CD4-positive, alpha-beta T cell (primary cell): ENCODE measurements around the gene ADGRD2. TPM values are rescaled to one million over a fixed set of nuclear protein-coding genes. Genes with fewer than 3 reads are reported as not detected.

Experiments
- ATAC-seq: fragments of 200-7000 bp; cut with Tn5 transposase; one replicate; pipeline ENCODE4 v1.10.0; 2022; ENCODE audit warnings: mild to moderate bottlenecking; ENCODE audit not compliant: poor library complexity
- CTCF ChIA-PET: fragments of 350-600 bp; sonication (Branson Sonifier 250); formaldehyde crosslinking; loops from one replicate; lab custom pipeline; 2021; ENCODE audit warnings: antibody characterized with exemption, inconsistent platforms; lab: Charles Lee
- POLR2A ChIA-PET: fragments of 350-600 bp; sonication (Branson Sonifier 250); formaldehyde crosslinking; loops from one replicate; lab custom pipeline; 2021; ENCODE audit warnings: antibody characterized with exemption, inconsistent platforms; lab: Charles Lee
- DNase-seq, 14 experiments: peaks; one replicate each; pipeline ENCODE4 v3.0.0-alpha.2; 2013 to 2020; ENCODE audit warnings: mixed read lengths in 2 of 14
- H3K27ac ChIP-seq, 2 donors: one replicate each; pipeline versions ENCODE4 v1.5.1 to v1.7.0; 2013; ENCODE audit warnings: low read length in 2 of 2, low read depth in 1 of 2, mild to moderate bottlenecking in 1 of 2
- H3K27me3 ChIP-seq, 2 experiments: 1 replicate in 1 of 2; 2 replicates in 1 of 2; pipeline versions ENCODE4 v1.6.1 to v1.7.0; 2013; ENCODE audit warnings: low read length in 2 of 2, control low read depth in 1 of 2, mild to moderate bottlenecking in 1 of 2, moderate library complexity in 1 of 2; ENCODE audit not compliant: insufficient read depth in 2 of 2, control insufficient read depth in 1 of 2
- H3K36me3 ChIP-seq: one replicate; pipeline ENCODE4 v1.6.1; 2013; ENCODE audit warnings: low read length, control low read depth; ENCODE audit not compliant: insufficient read depth
- H3K4me1 ChIP-seq: one replicate; pipeline ENCODE4 v1.6.1; 2013; ENCODE audit warnings: low read length, control low read depth; ENCODE audit not compliant: insufficient read depth
- H3K4me3 ChIP-seq: one replicate; pipeline ENCODE4 v1.5.1; 2013; ENCODE audit warnings: mild to moderate bottlenecking, low read length, moderate library complexity
- H3K9me3 ChIP-seq, 2 experiments: 1 replicate in 1 of 2; 2 replicates in 1 of 2; pipeline versions ENCODE4 v1.6.1 to v1.7.0; 2013; ENCODE audit warnings: low read length in 2 of 2, mild to moderate bottlenecking in 2 of 2, control low read depth in 1 of 2, moderate library complexity in 1 of 2; ENCODE audit not compliant: control insufficient read depth in 1 of 2, insufficient read depth in 1 of 2
- H3K27ac Mint-ChIP-seq: one replicate; pipeline ENCODE4 v1.8.0; 2020; ENCODE audit warnings: mixed read lengths
- H3K27me3 Mint-ChIP-seq: one replicate; pipeline ENCODE4 v1.8.0; 2021; ENCODE audit warnings: mixed read lengths
- H3K36me3 Mint-ChIP-seq: one replicate; pipeline ENCODE4 v1.8.0; 2021; ENCODE audit warnings: low read depth, mixed read lengths
- H3K4me1 Mint-ChIP-seq: one replicate; pipeline ENCODE4 v1.8.0; 2021; ENCODE audit warnings: low read depth, mixed read lengths
- H3K4me3 Mint-ChIP-seq: one replicate; pipeline ENCODE4 v1.8.0; 2020; ENCODE audit warnings: mild to moderate bottlenecking, mixed read lengths
- H3K9me3 Mint-ChIP-seq: one replicate; pipeline ENCODE4 v1.8.0; 2020; ENCODE audit warnings: mixed read lengths
- CTCF ChIP-seq: fragments of 200-600 bp; IDR thresholded peaks from one replicate; pipeline ENCODE4 v1.8.0; 2022; ENCODE audit warnings: antibody characterized with exemption, mild to moderate bottlenecking
- intact Hi-C, 2 experiments: fragments of 100-400 bp; cut with DNase I in 1 of 2; cut with micrococcal nuclease in 1 of 2; formaldehyde crosslinking; loops; one replicate each; pipeline versions ENCODE4 v1.15.1 to v1.9.0; 2023 to 2025; cut with DNase I, micrococcal nuclease
- total RNA-seq, 174 experiments: library from RNA in 2 of 174; stranded (reverse) in 2 of 174; gene quantifications; one replicate each; pipeline ENCODE4 v1.2.3 and lab custom pipeline; 2021 to 2026

ADGRD2 gene
- total RNA-seq, 2 experiments from 2014 or later, result not detected

DNA sequence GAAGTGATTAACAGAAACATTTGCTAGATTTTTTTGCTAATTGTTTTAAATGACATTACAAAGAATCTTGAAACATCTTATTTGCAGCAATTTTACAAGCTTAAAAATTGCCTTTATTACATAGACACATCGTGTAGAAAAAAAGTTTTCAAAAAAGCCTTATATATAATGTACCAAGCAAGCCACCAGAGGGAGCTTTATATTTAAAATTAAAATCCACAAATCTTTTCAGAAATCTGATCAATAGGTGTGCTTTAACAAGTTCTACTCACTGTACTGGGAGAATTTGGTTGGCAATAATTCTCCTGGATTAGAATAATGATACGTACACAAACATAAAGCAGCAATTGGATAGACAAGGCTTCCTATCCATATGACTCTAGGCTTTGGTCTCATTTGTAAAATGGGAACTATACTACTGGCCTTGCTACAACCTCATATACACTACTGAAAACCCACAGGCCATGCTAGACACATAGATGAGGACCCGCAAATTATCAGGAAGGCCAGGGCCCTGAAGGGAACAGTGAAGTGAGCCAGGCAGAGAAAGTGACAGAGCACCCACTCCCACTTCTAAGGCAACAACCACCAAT is 39.8 kb upstream of the ADGRD2 start:
- H3K9me3 Mint-ChIP-seq, result peaks cover under 1% of the 10 kb centered on the region

DNA sequence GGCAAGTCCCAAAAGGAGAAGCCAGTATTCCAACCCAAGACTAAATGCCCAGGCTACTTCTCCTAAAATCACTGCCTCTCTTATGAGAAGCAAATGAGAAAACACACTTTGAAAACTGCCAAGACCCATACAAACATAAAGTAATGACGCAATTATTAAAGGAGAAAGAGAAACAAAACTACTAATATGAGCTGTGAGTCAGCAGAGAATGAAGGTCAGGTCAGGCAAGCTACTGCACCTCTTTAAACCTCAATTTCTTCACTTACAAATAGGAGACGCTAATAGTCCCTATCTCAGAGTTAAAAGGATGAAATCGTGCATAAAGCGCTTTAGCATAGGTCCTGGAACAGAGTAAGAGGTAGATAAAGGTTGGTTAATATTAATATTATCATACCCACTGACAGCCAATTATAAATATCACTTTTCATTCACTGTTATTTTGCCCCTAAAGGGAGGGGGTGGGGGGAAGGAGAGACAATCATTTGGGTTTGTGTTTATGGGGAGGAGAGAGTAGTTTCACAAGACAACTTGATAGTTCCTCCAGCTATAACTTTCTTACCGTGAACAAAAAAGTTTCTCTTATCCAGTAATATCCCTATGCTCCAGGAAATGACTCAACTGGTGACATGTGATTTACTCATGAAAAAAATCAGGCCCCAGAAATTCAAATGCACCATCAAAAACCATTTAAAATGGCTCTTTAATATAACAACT is 38.6 kb upstream of the ADGRD2 start:
- Histone ChIP-seq H3K27me3 (no peaks in the 10 kb centered on the region), H3K9me3 (peaks cover 0 to 3% of the 10 kb centered on the region in 2 experiments), H3K36me3 (peaks cover 74% of the 10 kb centered on the region), H3K4me1 (peaks cover 16% of the 10 kb centered on the region), H3K27ac (no peak overlapping the region), H3K4me3 (no peak overlapping the region)
- POLR2A ChIA-PET, result no interaction called here
- H3K9me3 Mint-ChIP-seq, result peaks cover 2% of the 10 kb centered on the region
- no peak for DNase-seq
- peaks cover 86% of the 10 kb centered on the region for H3K36me3 Mint-ChIP-seq
- ATAC-seq, result no peak
- CTCF ChIA-PET, result no interaction called here
- no peak overlapping the region for H3K27ac Mint-ChIP-seq
- peaks cover 40% of the 10 kb centered on the region for H3K4me1 Mint-ChIP-seq
- H3K27me3 Mint-ChIP-seq, result no peaks in the 10 kb centered on the region
- intact Hi-C loops, result loop anchor here (10.0 kb wide), 2 partner anchors 303 to 1333 kb away; partner anchors contain the start of gene PBX3 (in 1 of the 2)
- H3K4me3 Mint-ChIP-seq, result peak overlapping the region; percentile 25
- TF ChIP-seq CTCF, result no peak

More for the DNA sequence above, 39.8 kb upstream of the ADGRD2 start:
- ChIA-PET CTCF (interaction anchor here (0.6 to 1.0 kb wide), 2 partner anchors 10 to 1607 kb away, joined by 3 to 4 read pairs; no protein-coding TSS in a partner anchor), POLR2A (no interaction called here)
- ATAC-seq (no peak), DNase-seq (no peak)
- intact Hi-C loops, result loop anchor here (10.0 kb wide), 2 partner anchors 304 to 1334 kb away; partner anchors contain the start of gene PBX3 (in 1 of the 2)
- no peaks in the 10 kb centered on the region for H3K27me3 Mint-ChIP-seq
- no peak overlapping the region for H3K27ac ChIP-seq
- no peaks in the 10 kb centered on the region for H3K27me3 ChIP-seq
- peak; percentile 10 for TF ChIP-seq CTCF
- H3K36me3 Mint-ChIP-seq, result peaks cover 97% of the 10 kb centered on the region
- H3K4me3 Mint-ChIP-seq, result peak overlapping the region; percentile 12
- peaks cover 84% of the 10 kb centered on the region for H3K36me3 ChIP-seq
- no peak overlapping the region for H3K27ac Mint-ChIP-seq
- peaks cover 0 to under 1% of the 10 kb centered on the region in 2 experiments for H3K9me3 ChIP-seq
- H3K4me1 ChIP-seq, result peaks cover 10% of the 10 kb centered on the region
- H3K4me3 ChIP-seq, result no peak overlapping the region
- peaks cover 37% of the 10 kb centered on the region for H3K4me1 Mint-ChIP-seq

GRCh38 chr9:124412228-124412575 is 38.0 kb upstream of the ADGRD2 start:
- intact Hi-C loops, result loop anchor here (10.0 kb wide), 2 partner anchors 303 to 1333 kb away; partner anchors contain the start of gene PBX3 (in 1 of the 2)
- CTCF ChIA-PET, result no interaction called here

More at GRCh38 chr9:124412228-124412575, 38.0 kb upstream of the ADGRD2 start:
- H3K4me3 ChIP-seq, result no peak overlapping the region
- Mint-ChIP-seq H3K27ac (no peak overlapping the region), H3K27me3 (no peaks in the 10 kb centered on the region), H3K9me3 (peaks cover 2% of the 10 kb centered on the region), H3K36me3 (peaks cover 81% of the 10 kb centered on the region), H3K4me3 (no peak overlapping the region), H3K4me1 (peaks cover 40% of the 10 kb centered on the region)
- H3K27ac ChIP-seq, result no peak overlapping the region
- H3K27me3 ChIP-seq, result no peaks in the 10 kb centered on the region
- peaks cover 16% of the 10 kb centered on the region for H3K4me1 ChIP-seq
- DNase-seq, result no peak
- no peak for ATAC-seq
- POLR2A ChIA-PET, result no interaction called here
- TF ChIP-seq CTCF, result no peak
- peaks cover 69% of the 10 kb centered on the region for H3K36me3 ChIP-seq
- peaks cover 0 to 3% of the 10 kb centered on the region in 2 experiments for H3K9me3 ChIP-seq
